Measurements from ENCODE around the gene IL26. TPM values are rescaled to one million over a fixed set of nuclear protein-coding genes. Genes with fewer than 3 reads are reported as not detected.

The IL26 gene
- total and polyA plus RNA-seq, 7 donors, result 0.22 to 0.36 TPM; not detected in 5

- H3K27me3 ChIP-seq, result no peaks in the 10 kb centered on the region
- no peaks in the 10 kb centered on the region for H3K36me3 ChIP-seq
- H3K9me3 ChIP-seq, result no peaks in the 10 kb centered on the region
- peaks cover 0 to 20% (median 10%) of the 10 kb centered on the region in 4 donors for H3K4me1 ChIP-seq
- H3K27ac ChIP-seq, result no peak overlapping the region
- intact Hi-C loops (cut with DNase I), result no loop called here
- TF ChIP-seq CTCF (IDR thresholded peaks at IDR 0.05), result no peak
- TF ChIP-seq EP300 (IDR thresholded peaks at IDR 0.05), result no peak
- TF ChIP-seq POLR2AphosphoS5 (IDR thresholded peaks at IDR 0.05), result no peak
- TF ChIP-seq POLR2A (IDR thresholded peaks at IDR 0.05), result no peak
- no peak overlapping the region for H3K4me3 ChIP-seq
- 69 to 76% methylated on average over 2 of the region's 2 CpGs for WGBS, 2 donors
- no peak for DNase-seq
Measured at GRCh38 chr12:68229956-68230355, 4.3 kb upstream of the IL26 start.

- H3K4me3 ChIP-seq, result no peak overlapping the region
- peak in 3 of 4 donors; percentile 25 to 75 (median 61) for TF ChIP-seq POLR2AphosphoS5 (IDR thresholded peaks at IDR 0.05)
- no peak for TF ChIP-seq POLR2A (IDR thresholded peaks at IDR 0.05)
- TF ChIP-seq EP300 (IDR thresholded peaks at IDR 0.05), result peak in 1 of 4 donors; percentile 61
- TF ChIP-seq CTCF (IDR thresholded peaks at IDR 0.05), result no peak
- WGBS, 2 donors, result 30 to 62% methylated on average over 3 of the region's 3 CpGs
- peak overlapping the region in 3 of 4 donors; percentile 65 to 67 (median 66) for H3K27ac ChIP-seq
- intact Hi-C loops (cut with DNase I), result no loop called here
- H3K4me1 ChIP-seq, result peaks cover 0 to 43% (median 25%) of the 10 kb centered on the region in 4 donors
- no peaks in the 10 kb centered on the region for H3K9me3 ChIP-seq
- no peaks in the 10 kb centered on the region for H3K36me3 ChIP-seq
- no peak for DNase-seq
- H3K27me3 ChIP-seq, result no peaks in the 10 kb centered on the region
Measured at GRCh38 chr12:68227356-68227755, 1.7 kb upstream of the IL26 start.

- intact Hi-C loops (cut with DNase I), result loop anchor here (5.0 kb wide), 1 partner anchor 463 kb away; the partner anchor contains the start of gene NUP107
- TF ChIP-seq POLR2AphosphoS5 (IDR thresholded peaks at IDR 0.05) (no peak), POLR2A (IDR thresholded peaks at IDR 0.05) (no peak), CTCF (IDR thresholded peaks at IDR 0.05) (no peak), EP300 (IDR thresholded peaks at IDR 0.05) (no peak)
- peaks cover 0 to 48% (median 21%) of the 10 kb centered on the region in 4 donors for H3K4me1 ChIP-seq
- no peak for DNase-seq
- no peaks in the 10 kb centered on the region for H3K9me3 ChIP-seq
- H3K36me3 ChIP-seq, result no peaks in the 10 kb centered on the region
- H3K4me3 ChIP-seq, result no peak overlapping the region
- WGBS, 2 donors, result 62 to 77% methylated on average over 3 of the region's 3 CpGs
- peak overlapping the region in 3 of 4 donors; percentile 65 to 67 (median 66) for H3K27ac ChIP-seq
- no peaks in the 10 kb centered on the region for H3K27me3 ChIP-seq
Measured at GRCh38 chr12:68224613-68225285, 861 bp downstream of the IL26 start.

GRCh38 chr12:68223067-68223747, 2.4 kb downstream of the IL26 start:
- peaks cover 0 to 48% (median 21%) of the 10 kb centered on the region in 4 donors for H3K4me1 ChIP-seq
- 3 to 6% methylated on average over 12 of the region's 12 CpGs for WGBS, 2 donors
- H3K9me3 ChIP-seq, result no peaks in the 10 kb centered on the region
- H3K4me3 ChIP-seq, result no peak overlapping the region
- TF ChIP-seq CTCF (IDR thresholded peaks at IDR 0.05) (peak; percentile 79 to 84 (median 80)), POLR2A (IDR thresholded peaks at IDR 0.05) (no peak), EP300 (IDR thresholded peaks at IDR 0.05) (no peak), POLR2AphosphoS5 (IDR thresholded peaks at IDR 0.05) (peak in 2 of 4 donors; percentile 27 to 39)
- DNase-seq, result peak; percentile 93
- peak overlapping the region in 3 of 4 donors; percentile 8 to 67 (median 66) for H3K27ac ChIP-seq
- intact Hi-C loops (cut with DNase I), result loop anchor here (1.0 to 5.0 kb wide), 2 partner anchors 94 to 464 kb away; partner anchors contain the start of gene NUP107
- H3K27me3 ChIP-seq, result no peaks in the 10 kb centered on the region
- no peaks in the 10 kb centered on the region for H3K36me3 ChIP-seq

All from sigmoid colon (tissue), 7 donors.